K562 (cell line): ENCODE results near the gene HIKESHI. TPM values are rescaled to one million over a fixed set of nuclear protein-coding genes. Genes with fewer than 3 reads are reported as not detected.
A peak's percentile ranks its signal among the peaks of the same experiment; 100 is the strongest.

ENCODE experiments used
- ARID2 ChIP-seq: fragments of 450-650 bp; IDR thresholded peaks from 2 replicates; pipeline ENCODE4 v1.6.1; 2017; ENCODE audit warnings: antibody characterized with exemption, mild to moderate bottlenecking
- ARNT ChIP-seq, 2 experiments: fragments of 450-650 bp; IDR thresholded peaks; 2 replicates each; pipeline ENCODE4 v1.6.1; 2016; ENCODE audit warnings: mild to moderate bottlenecking in 1 of 2
- ATF1 ChIP-seq, 2 experiments: fragments of 450-650 bp in 1 of 2; IDR thresholded peaks; 2 replicates each; pipeline ENCODE4 v1.6.1; 2016; ENCODE audit warnings: missing compliant biosample characterization in 1 of 2, missing genetic modification characterization in 1 of 2
- CTCF ChIP-seq, 3 experiments: IDR thresholded peaks in 2 of 3; conservative IDR thresholded peaks in 1 of 3; 2 replicates each; pipeline ENCODE4 v1.5.1; 2011 to 2012; ENCODE audit warnings: low read length in 3 of 3, mild to moderate bottlenecking in 3 of 3, control low read depth in 2 of 3, improper control_type of control experiment in 1 of 3, inconsistent platforms in 1 of 3, low read depth in 1 of 3, mixed read lengths in 1 of 3, moderate library complexity in 1 of 3; ENCODE audit not compliant: insufficient read depth in 2 of 3
- MEF2A ChIP-seq: IDR thresholded peaks from 2 replicates; pipeline ENCODE4 v1.6.1; 2011; ENCODE audit warnings: low read depth, mild to moderate bottlenecking, low read length, moderate library complexity; ENCODE audit not compliant: control insufficient read depth
- NBN ChIP-seq: fragments of 450-650 bp; IDR thresholded peaks from 2 replicates; pipeline ENCODE4 v1.6.1; 2016; ENCODE audit warnings: low read depth, mild to moderate bottlenecking
- NR2F6 ChIP-seq: fragments of 450-650 bp; formaldehyde crosslinking; IDR thresholded peaks from 2 replicates; pipeline ENCODE4 v1.4.0; 2020; ENCODE audit warnings: mild to moderate bottlenecking
- NR3C1 ChIP-seq: sonication (generic); formaldehyde crosslinking; IDR thresholded peaks from 2 replicates; pipeline ENCODE4 v1.8.1; 2022; ENCODE audit warnings: missing genetic modification reagents
- PTBP1 ChIP-seq: fragments of 200-400 bp; formaldehyde crosslinking; IDR thresholded peaks from 2 replicates; pipeline ENCODE4 v1.6.1; 2017; ENCODE audit warnings: low read depth, low read length
- STAG1 ChIP-seq: sonication (generic); formaldehyde crosslinking; IDR thresholded peaks from 2 replicates; pipeline ENCODE4 v1.5.0; 2020; ENCODE audit warnings: missing genetic modification reagents, borderline replicate concordance
- VEZF1 ChIP-seq: fragments of 200-800 bp; sonication (Bioruptor generic); IDR thresholded peaks from 2 replicates; pipeline ENCODE4 v1.6.1; 2017; ENCODE audit warnings: missing genetic modification characterization, missing compliant biosample characterization
- XRCC5 ChIP-seq: fragments of 200-400 bp; formaldehyde crosslinking; IDR thresholded peaks from 2 replicates; pipeline ENCODE4 v1.6.1; 2017; ENCODE audit warnings: low read depth, mild to moderate bottlenecking, low read length
- ZNF316 ChIP-seq: fragments of 450-650 bp; IDR thresholded peaks from 2 replicates; pipeline ENCODE4 v1.6.1; 2016
- polyA plus RNA-seq, 8 experiments: library from polyadenylated mRNA; depleted of rRNA in 4 of 8; stranded (reverse) in 5 of 8; unstranded in 3 of 8; fragments of >200 nt; fragmentation: Nextera tagmentation in 2 of 8; fragmentation: Illumina TruSeq in 1 of 8; extraction: Ambion mirVana in 2 of 8; extraction: Trizol in 1 of 8; gene quantifications; 2 replicates each; pipeline versions ENCODE4 v1.2.1 to v1.2.3, GENCODE V29; 2011 to 2014; ENCODE audit warnings: inconsistent platforms in 1 of 8, missing spikeins in 1 of 8
- total RNA-seq, 7 experiments: library from RNA; depleted of rRNA in 6 of 7; stranded (reverse); fragments of >200 nt in 6 of 7; fragmentation: Illumina TruSeq in 2 of 7; extraction: Trizol in 2 of 7; gene quantifications; 2 replicates each; pipeline versions ENCODE4 v1.2.1 to v1.2.3, GENCODE V29; 2011 to 2021; ENCODE audit warnings: low replicate concordance in 1 of 7
- TF ChIP-seq, protein P1 (sequence below): fragments of 450-650 bp; formaldehyde crosslinking; IDR thresholded peaks from 2 replicates; pipeline ENCODE4 v1.4.0; 2022; ENCODE audit warnings: mild to moderate bottlenecking, moderate library complexity
- TF ChIP-seq, protein P2 (sequence below), 2 experiments: fragments of 450-650 bp; IDR thresholded peaks; 2 replicates each; pipeline ENCODE4 v1.6.1; 2016
- TF ChIP-seq, protein P3 (sequence below): fragments of 450-650 bp; IDR thresholded peaks from 2 replicates; pipeline ENCODE4 v1.6.1; 2016; ENCODE audit warnings: low read depth, mild to moderate bottlenecking, moderate library complexity

Gene HIKESHI
- total and polyA plus RNA-seq, 9 of the 15 experiments (the other 6 are each of a cell fraction or from before 2014, with no cell fraction given) = 33.2 to 196 (median 62.7) TPM

DNA sequence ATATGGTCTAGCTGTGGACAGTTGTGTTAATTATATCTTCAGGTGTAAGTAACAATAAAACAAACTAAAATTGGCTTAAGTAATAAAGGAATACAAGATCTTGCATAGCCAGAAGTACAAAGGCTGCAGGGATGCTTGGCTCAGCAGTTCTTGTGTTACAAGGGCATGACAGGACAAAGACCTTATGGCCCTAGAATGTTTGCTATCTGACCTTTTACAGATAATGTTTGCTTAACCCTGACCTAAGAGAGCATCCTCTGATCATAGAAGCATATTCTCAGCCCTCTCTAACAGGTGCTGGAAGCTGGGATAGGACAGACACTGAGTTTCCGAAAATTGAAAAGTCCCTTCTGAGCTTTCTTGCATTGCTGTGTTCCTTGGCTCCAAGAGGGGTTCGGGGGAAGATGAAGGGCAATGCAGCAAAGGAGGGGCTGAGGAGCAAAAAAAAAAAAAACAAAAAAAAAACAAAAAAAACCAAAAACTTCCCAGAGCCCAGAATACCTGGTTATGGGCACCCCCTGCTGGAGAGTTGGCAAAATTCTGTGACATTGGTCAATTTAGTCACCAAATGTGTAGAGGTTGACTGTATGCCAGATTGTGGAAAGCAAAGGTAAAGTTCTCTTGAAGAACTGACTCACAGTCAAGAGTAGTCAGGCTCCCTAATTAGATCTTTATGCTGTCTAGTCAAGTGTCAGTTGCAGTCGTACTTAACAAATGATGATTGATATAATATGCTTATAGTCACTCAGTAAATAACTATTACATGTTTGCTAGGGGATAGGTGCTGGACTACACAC, 10.4 kb upstream of the HIKESHI start (continued):
- TF ChIP-seq, protein P1, sequence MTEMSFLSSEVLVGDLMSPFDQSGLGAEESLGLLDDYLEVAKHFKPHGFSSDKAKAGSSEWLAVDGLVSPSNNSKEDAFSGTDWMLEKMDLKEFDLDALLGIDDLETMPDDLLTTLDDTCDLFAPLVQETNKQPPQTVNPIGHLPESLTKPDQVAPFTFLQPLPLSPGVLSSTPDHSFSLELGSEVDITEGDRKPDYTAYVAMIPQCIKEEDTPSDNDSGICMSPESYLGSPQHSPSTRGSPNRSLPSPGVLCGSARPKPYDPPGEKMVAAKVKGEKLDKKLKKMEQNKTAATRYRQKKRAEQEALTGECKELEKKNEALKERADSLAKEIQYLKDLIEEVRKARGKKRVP (CRISPR knock-in tag) = no peak
- TF ChIP-seq ARNT (IDR thresholded peaks at IDR 0.05) (0 out of 4 replicates have a peak, but pooled peaks of 1 of the 2 experiments have one; percentile 52), NR2F6 (CRISPR knock-in tag) (no peak), ATF1 (CRISPR knock-in tag; IDR thresholded peaks at IDR 0.05) (no peak), ATF1 (tag; IDR thresholded peaks at IDR 0.05) (0 out of 2 replicates have a peak, but pooled peaks have one; percentile 13), NBN (peak; percentile 54; the same call in 1 of the 2 replicates), MEF2A (no peak), ARID2 (peak; percentile 86), PTBP1 (no peak), NR3C1 (CRISPR knock-in tag) (no peak), ZNF316 (peak; percentile 28; the same call in 1 of the 2 replicates), XRCC5 (0 out of 2 replicates have a peak, but pooled peaks have one; percentile 30), VEZF1 (peak; percentile 19; the same call in 1 of the 2 replicates), STAG1 (CRISPR knock-in tag) (peak; percentile 29; the same call in 1 of the 2 replicates), CTCF (IDR thresholded peaks at IDR 0.05 in 2 of 3, conservative IDR thresholded peaks at IDR 0.05 in 1 of 3; ENCODE audit: insufficient read depth in 2 of 3, low read depth in 1 of 3, low read length in 3 of 3) (peak; percentile 70 to 88 (median 84))
- TF ChIP-seq, protein P2, sequence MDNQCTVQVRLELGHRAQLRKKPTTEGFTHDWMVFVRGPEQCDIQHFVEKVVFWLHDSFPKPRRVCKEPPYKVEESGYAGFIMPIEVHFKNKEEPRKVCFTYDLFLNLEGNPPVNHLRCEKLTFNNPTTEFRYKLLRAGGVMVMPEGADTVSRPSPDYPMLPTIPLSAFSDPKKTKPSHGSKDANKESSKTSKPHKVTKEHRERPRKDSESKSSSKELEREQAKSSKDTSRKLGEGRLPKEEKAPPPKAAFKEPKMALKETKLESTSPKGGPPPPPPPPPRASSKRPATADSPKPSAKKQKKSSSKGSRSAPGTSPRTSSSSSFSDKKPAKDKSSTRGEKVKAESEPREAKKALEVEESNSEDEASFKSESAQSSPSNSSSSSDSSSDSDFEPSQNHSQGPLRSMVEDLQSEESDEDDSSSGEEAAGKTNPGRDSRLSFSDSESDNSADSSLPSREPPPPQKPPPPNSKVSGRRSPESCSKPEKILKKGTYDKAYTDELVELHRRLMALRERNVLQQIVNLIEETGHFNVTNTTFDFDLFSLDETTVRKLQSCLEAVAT (IDR thresholded peaks at IDR 0.05) = 0 out of 4 replicates have a peak, but pooled peaks of 1 of the 2 experiments have one; percentile 47
- TF ChIP-seq, protein P3, sequence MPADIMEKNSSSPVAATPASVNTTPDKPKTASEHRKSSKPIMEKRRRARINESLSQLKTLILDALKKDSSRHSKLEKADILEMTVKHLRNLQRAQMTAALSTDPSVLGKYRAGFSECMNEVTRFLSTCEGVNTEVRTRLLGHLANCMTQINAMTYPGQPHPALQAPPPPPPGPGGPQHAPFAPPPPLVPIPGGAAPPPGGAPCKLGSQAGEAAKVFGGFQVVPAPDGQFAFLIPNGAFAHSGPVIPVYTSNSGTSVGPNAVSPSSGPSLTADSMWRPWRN = 0 out of 2 replicates have a peak, but pooled peaks have one; percentile 30
